ENCODE results near the gene BRD7. TPM values are rescaled to one million over a fixed set of nuclear protein-coding genes. Genes with fewer than 3 reads are reported as not detected.

BRD7 gene
- total and polyA plus RNA-seq, 10 of the 15 experiments (the other 5 are each of a cell fraction or from before 2014, with no cell fraction given): 16.9 to 74.7 (median 52.0) TPM

- BruUV-seq (replicated peaks): no TSS peak
- Histone ChIP-seq H3K79me2 (ENCODE audit: control insufficient read depth, insufficient read depth, low read length) (no peaks in the 10 kb centered on the region), H3K36me3 (ENCODE audit: control insufficient read depth in 2 of 2, insufficient read depth in 2 of 2, low read length in 1 of 2) (no peaks in the 10 kb centered on the region), H3K9ac (ENCODE audit: control insufficient read depth, insufficient read depth, low read length) (no peak overlapping the region), H3K27me3 (replicated peaks in 1 of 2; ENCODE audit: control insufficient read depth in 2 of 2, insufficient read depth in 2 of 2, low read length in 1 of 2) (no peaks in the 10 kb centered on the region; a peak in 1 of 4 replicates), H3K4me3 (no peak overlapping the region), H3K9me3 (replicated peaks; ENCODE audit: control insufficient read depth, insufficient read depth, low read length) (no peaks in the 10 kb centered on the region), H4K20me1 (ENCODE audit: control insufficient read depth, insufficient read depth) (no peaks in the 10 kb centered on the region), H3K27ac (ENCODE audit: control insufficient read depth, insufficient read depth) (no peak overlapping the region), H3K4me2 (ENCODE audit: control insufficient read depth, insufficient read depth) (no peak overlapping the region), H2AFZ (ENCODE audit: control insufficient read depth, low read depth, low read length) (no peak overlapping the region), H3K4me1 (ENCODE audit: control insufficient read depth, insufficient read depth, low read length) (no peaks in the 10 kb centered on the region)
- peak; percentile 81 for ATAC-seq
- SMC1A ChIA-PET (ENCODE audit: uncharacterized antibody, unreplicated experiment): no interaction called here
- in situ Hi-C loops (cut with MboI): no loop called here
- TF ChIP-seq FOS (IDR thresholded peaks at IDR 0.05; ENCODE audit: borderline replicate concordance, extremely low read depth, insufficient read length): no peak
- peak; percentile 20 to 27 (median 23); a peak in 2 of 6 replicates for TF ChIP-seq CTCF (IDR thresholded peaks at IDR 0.05 in 2 of 3, conservative IDR thresholded peaks at IDR 0.05 in 1 of 3; ENCODE audit: control insufficient read depth in 2 of 3, extremely low read depth in 1 of 3, insufficient read depth in 1 of 3, low read depth in 3 of 3, low read length in 3 of 3)
- no peak for TF ChIP-seq ATF7 (IDR thresholded peaks at IDR 0.05; ENCODE audit: low read depth)
- no peak for TF ChIP-seq MAX (IDR thresholded peaks at IDR 0.05; ENCODE audit: low read depth, low read length)
- no peak for TF ChIP-seq BRCA1 (IDR thresholded peaks at IDR 0.05; ENCODE audit: low read depth, low read length)
- no peak for TF ChIP-seq NFXL1 (IDR thresholded peaks at IDR 0.05; ENCODE audit: borderline replicate concordance)
- no peak for TF ChIP-seq PML (IDR thresholded peaks at IDR 0.05; ENCODE audit: low read length)
- CTCF ChIA-PET: no interaction called here
- intact Hi-C loops (cut with micrococcal nuclease; ENCODE audit: unreplicated experiment): no loop called here
- 56% methylated on average over 8 of the region's 8 CpGs for WGBS (ENCODE audit: insufficient coverage, insufficient replicate concordance, low lambda C conversion rate, missing lambda C conversion rate)
- RAD21 ChIA-PET (ENCODE audit: unreplicated experiment): no interaction called here
- FAIRE-seq: no peak
- DNase-seq (ENCODE audit: low read depth, low spot score): no peak
- POLR2A ChIA-PET: no interaction called here
These were observed 13.1 kb upstream of the BRD7 start for GRCh38 chr16:50381679-50382440.

Measured in GM12878 (cell line).